Natural killer cell treated with Interleukin-12 subunit alpha and Interleukin-12 subunit beta and Interleukin-15 and Interleukin-18, amount 100 ng/mL, for 72 hours (primary cell): ENCODE results near the gene PRKG2. TPM values are rescaled to one million over a fixed set of nuclear protein-coding genes. Genes with fewer than 3 reads are reported as not detected.

Experiments used
- ATAC-seq, 2 donors: fragments of 150-1000 bp; cut with Tn5 transposase in 1 of 2; sonication (Bioruptor Pico), chemical (Tn5 transposase) in 1 of 2; 2 replicates each; pipeline ENCODE4 v1.10.0; 2021
- DNase-seq: peaks from one replicate; pipeline ENCODE4 v3.0.0; 2022; ENCODE audit warnings: low spot score
- H3K27ac Mint-ChIP-seq, 2 donors: 1 replicate in 1 of 2; 2 replicates in 1 of 2; pipeline ENCODE4 v1.8.0; 2022; ENCODE audit warnings: mixed read lengths in 2 of 2, mild to moderate bottlenecking in 1 of 2, moderate library complexity in 1 of 2
- H3K27me3 Mint-ChIP-seq, 2 donors: 1 replicate in 1 of 2; 2 replicates in 1 of 2; pipeline ENCODE4 v1.8.0; 2022; ENCODE audit warnings: mixed read lengths in 2 of 2
- H3K36me3 Mint-ChIP-seq: one replicate; pipeline ENCODE4 v1.8.0; 2022; ENCODE audit warnings: mixed read lengths
- H3K4me1 Mint-ChIP-seq, 2 donors: 1 replicate in 1 of 2; 2 replicates in 1 of 2; pipeline ENCODE4 v1.8.0; 2022; ENCODE audit warnings: low read depth in 2 of 2, mixed read lengths in 2 of 2, mild to moderate bottlenecking in 1 of 2
- H3K4me3 Mint-ChIP-seq: one replicate; pipeline ENCODE4 v1.8.0; 2022; ENCODE audit warnings: mixed read lengths
- H3K9me3 Mint-ChIP-seq: 2 replicates; pipeline ENCODE4 v1.8.0; 2022; ENCODE audit warnings: mixed read lengths
- total RNA-seq, 2 donors: library from RNA; stranded (reverse); gene quantifications; one replicate each; pipeline ENCODE4 v1.2.3, GENCODE V29; 2022

The PRKG2 gene
- total RNA-seq, 2 donors from 2014 or later: 0.10 to 0.33 TPM

DNA sequence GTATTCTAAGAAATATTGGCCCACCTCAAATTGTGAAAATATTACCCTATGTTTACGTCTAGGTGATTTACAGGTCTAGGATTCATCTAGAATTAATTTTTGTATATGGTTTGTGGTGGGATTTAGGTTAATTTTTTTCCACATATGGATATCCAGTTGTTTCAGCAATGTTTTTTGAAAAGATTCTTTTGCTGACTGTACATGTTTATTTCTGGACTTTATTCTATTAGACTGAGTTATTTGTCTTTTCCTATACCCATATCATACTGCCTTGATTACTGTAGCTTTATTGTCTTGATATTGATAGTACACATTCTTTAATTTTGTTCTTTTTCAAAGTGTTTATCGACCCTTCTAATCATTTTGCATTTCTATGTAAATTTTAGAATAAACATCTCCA lies 83.5 kb downstream of the PRKG2 start:
- no peak for DNase-seq
- H3K27me3 Mint-ChIP-seq: peaks cover 0 to 1% of the 10 kb centered on the region in 2 donors
- ATAC-seq: no peak
- H3K9me3 Mint-ChIP-seq: peaks cover 6% of the 10 kb centered on the region
- no peaks in the 10 kb centered on the region for H3K36me3 Mint-ChIP-seq
- no peaks in the 10 kb centered on the region for H3K4me1 Mint-ChIP-seq
- H3K27ac Mint-ChIP-seq: no peak overlapping the region
- no peak overlapping the region for H3K4me3 Mint-ChIP-seq

DNA sequence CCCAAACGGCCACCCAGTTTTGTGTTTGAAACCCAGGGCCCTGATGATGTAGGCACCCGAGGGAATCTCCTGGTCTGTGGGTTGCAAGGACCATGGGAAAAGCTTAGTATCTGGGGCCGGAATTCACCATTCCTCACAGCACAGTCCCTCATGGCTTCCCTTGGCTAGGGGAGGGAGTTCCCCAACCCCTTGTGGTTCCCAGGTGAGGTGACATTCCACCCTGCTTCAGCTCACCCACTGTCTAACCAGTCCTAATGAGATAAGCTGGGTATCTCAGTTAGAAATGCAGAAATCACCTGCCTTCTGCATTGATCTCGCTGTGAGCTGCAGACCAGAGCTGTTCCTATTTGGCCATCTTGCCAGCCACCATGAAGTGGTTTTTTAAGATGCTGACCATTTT lies 84.0 kb downstream of the PRKG2 start:
- no peak for DNase-seq
- H3K9me3 Mint-ChIP-seq: peaks cover 6% of the 10 kb centered on the region
- H3K27ac Mint-ChIP-seq: no peak overlapping the region
- H3K27me3 Mint-ChIP-seq: no peaks in the 10 kb centered on the region
- ATAC-seq: no peak
- no peaks in the 10 kb centered on the region for H3K36me3 Mint-ChIP-seq
- H3K4me3 Mint-ChIP-seq: no peak overlapping the region
- H3K4me1 Mint-ChIP-seq: no peaks in the 10 kb centered on the region

DNA sequence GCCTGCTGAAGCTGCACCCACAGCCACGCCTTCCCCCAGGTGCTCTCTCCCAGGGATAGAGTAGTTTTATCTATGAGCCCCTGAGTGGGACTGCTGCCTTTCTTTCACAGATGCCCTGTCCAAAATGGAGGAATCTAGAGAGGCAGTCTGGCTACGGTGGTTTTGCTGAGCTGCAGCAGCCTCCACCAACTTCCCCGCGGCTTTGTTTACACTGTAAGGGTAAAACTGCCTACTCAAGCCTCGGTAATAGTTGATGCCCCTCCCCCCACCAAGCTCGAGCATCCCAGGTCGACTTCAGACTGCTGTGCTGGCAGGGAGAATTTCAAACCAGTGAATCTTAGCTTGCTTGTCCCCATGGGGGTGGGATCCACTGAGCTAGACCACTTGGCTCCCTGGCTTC lies 84.5 kb downstream of the PRKG2 start:
- H3K36me3 Mint-ChIP-seq: no peaks in the 10 kb centered on the region
- no peaks in the 10 kb centered on the region for H3K27me3 Mint-ChIP-seq
- H3K4me1 Mint-ChIP-seq: no peaks in the 10 kb centered on the region
- H3K4me3 Mint-ChIP-seq: no peak overlapping the region
- H3K9me3 Mint-ChIP-seq: peaks cover 6% of the 10 kb centered on the region
- ATAC-seq (no peak), DNase-seq (no peak)
- H3K27ac Mint-ChIP-seq: no peak overlapping the region

DNA sequence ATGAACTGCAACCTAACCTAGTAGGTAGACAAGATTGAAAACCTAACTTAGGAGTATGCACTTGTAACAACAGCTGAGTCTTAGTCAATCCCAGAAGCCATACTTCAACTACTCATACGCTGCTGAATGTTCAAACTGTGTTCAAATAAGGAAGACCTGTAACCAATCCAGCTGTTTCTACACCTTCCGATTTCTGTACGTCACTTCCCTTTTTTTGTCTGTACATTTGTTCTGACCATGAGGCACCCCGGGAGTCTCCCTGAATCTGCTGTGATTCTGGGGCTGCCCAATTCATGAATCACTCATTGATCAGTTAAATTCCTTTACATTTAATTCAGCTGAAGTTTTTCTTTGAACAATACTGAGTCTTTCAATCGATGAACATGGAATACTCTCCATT lies 95.0 kb downstream of the PRKG2 start:
- DNase-seq: no peak
- no peak for ATAC-seq
- Mint-ChIP-seq H3K4me1 (no peaks in the 10 kb centered on the region), H3K9me3 (no peaks in the 10 kb centered on the region), H3K4me3 (no peak overlapping the region), H3K27ac (no peak overlapping the region), H3K27me3 (no peaks in the 10 kb centered on the region), H3K36me3 (no peaks in the 10 kb centered on the region)

DNA sequence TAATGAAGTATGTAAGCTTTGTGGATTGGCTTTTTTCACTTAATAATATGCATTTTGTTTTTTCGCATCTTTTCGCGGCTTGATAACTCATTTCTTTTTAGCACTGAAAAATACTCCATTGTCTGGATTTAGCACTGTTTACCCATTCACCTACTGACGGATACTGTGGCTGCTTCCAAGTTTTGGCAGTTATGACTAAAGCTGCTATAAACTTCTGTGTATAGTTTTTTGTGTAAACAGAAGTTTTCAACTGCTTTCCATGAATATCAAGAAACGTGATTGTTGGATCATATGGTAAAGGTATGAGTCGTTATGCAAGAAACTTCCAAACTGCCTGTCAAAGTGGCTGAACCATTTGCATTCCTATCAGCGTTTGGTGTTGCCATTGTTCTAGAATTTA lies 96.9 kb downstream of the PRKG2 start:
- DNase-seq: no peak
- no peak for ATAC-seq
- Mint-ChIP-seq H3K4me3 (no peak overlapping the region), H3K9me3 (no peaks in the 10 kb centered on the region), H3K4me1 (peaks cover 0 to under 1% of the 10 kb centered on the region in 2 donors), H3K27ac (no peak overlapping the region), H3K27me3 (no peaks in the 10 kb centered on the region), H3K36me3 (no peaks in the 10 kb centered on the region)

DNA sequence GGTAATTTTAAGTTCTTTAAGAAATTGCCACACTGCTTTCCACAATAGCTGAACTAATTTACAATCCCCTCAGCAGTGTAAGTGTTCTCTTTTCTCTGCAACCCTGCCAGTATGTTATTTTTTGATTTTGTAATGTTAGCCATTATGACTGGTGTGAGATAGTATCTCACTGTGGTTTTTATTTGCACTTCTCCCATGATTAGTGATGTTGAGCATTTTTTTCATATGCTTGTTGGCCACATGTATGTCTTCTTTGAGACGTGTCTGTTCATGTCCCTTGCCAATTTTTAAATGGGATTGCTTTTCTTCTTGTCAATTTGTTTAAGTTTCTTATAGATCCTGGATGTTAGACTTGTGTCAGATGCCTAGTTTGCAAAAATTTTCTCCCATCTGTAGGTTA lies 98.5 kb downstream of the PRKG2 start:
- DNase-seq (no peak), ATAC-seq (no peak)
- Mint-ChIP-seq H3K9me3 (no peaks in the 10 kb centered on the region), H3K4me3 (no peak overlapping the region), H3K4me1 (peaks cover 0 to 3% of the 10 kb centered on the region in 2 donors), H3K36me3 (no peaks in the 10 kb centered on the region), H3K27me3 (no peaks in the 10 kb centered on the region), H3K27ac (no peak overlapping the region)

DNA sequence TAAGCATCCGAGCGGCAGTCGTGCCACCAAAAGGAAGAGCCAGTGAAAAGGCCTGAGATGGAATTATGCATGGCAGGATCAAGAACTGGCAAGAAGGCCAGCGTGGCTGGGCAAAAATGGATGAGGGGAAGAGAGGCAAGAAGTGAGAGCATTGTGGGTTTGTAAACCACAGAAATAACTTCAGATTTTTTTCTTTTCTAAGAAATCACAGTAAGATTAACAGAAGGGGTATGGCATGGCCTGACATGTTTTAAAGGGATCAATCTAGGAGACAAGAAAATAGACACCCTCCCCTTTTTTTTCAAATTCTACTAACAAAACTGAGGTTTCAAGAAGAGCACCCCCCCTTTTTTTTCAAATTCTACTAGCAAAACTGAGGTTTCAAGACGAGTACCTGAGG lies 102.0 kb downstream of the PRKG2 start:
- no peak for ATAC-seq
- no peak overlapping the region for H3K27ac Mint-ChIP-seq

DNA sequence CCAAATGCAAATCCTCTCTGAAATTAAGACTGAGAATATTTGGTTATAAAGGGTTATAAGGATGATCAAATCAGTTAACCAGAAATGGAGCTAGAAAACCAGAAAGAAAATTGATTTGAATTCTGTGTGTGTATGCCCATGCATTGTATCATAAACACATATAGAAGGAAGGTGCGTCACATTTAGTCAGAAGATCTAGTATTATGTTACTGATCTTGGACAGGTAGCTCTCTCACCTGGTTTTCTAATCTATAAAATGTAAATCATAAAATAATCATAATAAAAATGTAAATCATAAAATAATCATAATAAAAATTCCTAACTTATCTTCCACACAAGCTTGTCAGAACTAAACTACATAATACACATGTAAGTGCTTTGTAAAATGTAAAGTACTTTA lies 105.7 kb downstream of the PRKG2 start:
- ATAC-seq: no peak
- peaks cover 0 to 3% of the 10 kb centered on the region in 2 donors for H3K4me1 Mint-ChIP-seq
- peaks cover 0 to 7% of the 10 kb centered on the region in 2 donors for H3K27me3 Mint-ChIP-seq
- H3K9me3 Mint-ChIP-seq: no peaks in the 10 kb centered on the region
- no peaks in the 10 kb centered on the region for H3K36me3 Mint-ChIP-seq
- no peak for DNase-seq
- no peak overlapping the region for H3K27ac Mint-ChIP-seq
- H3K4me3 Mint-ChIP-seq: no peak overlapping the region

More for the DNA sequence above, 102.0 kb downstream of the PRKG2 start:
- Mint-ChIP-seq H3K4me1 (peaks cover 0 to 3% of the 10 kb centered on the region in 2 donors), H3K9me3 (no peaks in the 10 kb centered on the region), H3K36me3 (no peaks in the 10 kb centered on the region), H3K27me3 (no peaks in the 10 kb centered on the region), H3K4me3 (peak overlapping the region; percentile 11)
- no peak for DNase-seq

DNA sequence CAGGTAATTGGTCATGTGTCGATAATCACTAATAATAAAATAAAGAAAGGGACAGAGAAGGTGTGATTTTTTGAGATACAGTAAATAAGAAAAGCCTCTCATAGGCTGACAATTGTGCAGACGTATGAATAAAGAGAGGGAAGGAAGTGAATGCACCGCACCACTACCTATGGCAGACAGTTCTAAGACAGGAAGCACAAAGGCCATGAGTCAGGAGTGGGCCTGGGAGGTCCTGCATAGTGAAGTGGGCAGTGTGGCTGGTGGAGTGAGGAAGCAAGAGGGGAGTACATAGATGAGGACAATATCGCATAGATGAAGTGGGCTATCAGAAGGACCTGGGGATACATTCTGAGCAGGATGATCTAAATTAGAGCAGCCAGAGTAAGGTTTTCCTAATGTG lies 108.9 kb downstream of the PRKG2 start:
- ATAC-seq (no peak), DNase-seq (no peak)
- no peak overlapping the region for H3K4me3 Mint-ChIP-seq
- H3K27ac Mint-ChIP-seq: no peak overlapping the region
- H3K4me1 Mint-ChIP-seq: no peaks in the 10 kb centered on the region
- H3K9me3 Mint-ChIP-seq: no peaks in the 10 kb centered on the region
- H3K36me3 Mint-ChIP-seq: no peaks in the 10 kb centered on the region
- H3K27me3 Mint-ChIP-seq: peaks cover 0 to 7% of the 10 kb centered on the region in 2 donors

DNA sequence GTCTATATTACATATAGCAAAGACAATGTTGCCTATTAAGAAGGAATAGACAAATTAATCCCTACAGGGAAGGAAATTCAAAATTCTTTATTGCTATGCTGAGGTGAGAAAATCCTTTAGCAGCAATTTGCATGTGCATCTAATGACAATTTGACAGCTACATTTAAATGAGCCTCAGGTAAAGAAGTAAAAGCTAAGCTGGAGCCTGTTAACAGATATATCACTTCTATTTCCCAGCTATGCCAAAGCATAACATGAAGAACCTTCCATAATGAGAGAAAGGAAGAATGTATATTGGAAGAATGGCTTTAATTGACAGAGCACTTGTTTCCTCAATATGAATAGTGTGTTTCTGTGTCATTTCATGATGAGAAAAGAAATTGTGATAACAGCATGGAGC lies 112.9 kb downstream of the PRKG2 start:
- Mint-ChIP-seq H3K27me3 (peaks cover 0 to 4% of the 10 kb centered on the region in 2 donors), H3K4me3 (no peak overlapping the region), H3K27ac (no peak overlapping the region), H3K36me3 (no peaks in the 10 kb centered on the region), H3K4me1 (no peaks in the 10 kb centered on the region), H3K9me3 (no peaks in the 10 kb centered on the region)
- ATAC-seq (no peak), DNase-seq (no peak)

DNA sequence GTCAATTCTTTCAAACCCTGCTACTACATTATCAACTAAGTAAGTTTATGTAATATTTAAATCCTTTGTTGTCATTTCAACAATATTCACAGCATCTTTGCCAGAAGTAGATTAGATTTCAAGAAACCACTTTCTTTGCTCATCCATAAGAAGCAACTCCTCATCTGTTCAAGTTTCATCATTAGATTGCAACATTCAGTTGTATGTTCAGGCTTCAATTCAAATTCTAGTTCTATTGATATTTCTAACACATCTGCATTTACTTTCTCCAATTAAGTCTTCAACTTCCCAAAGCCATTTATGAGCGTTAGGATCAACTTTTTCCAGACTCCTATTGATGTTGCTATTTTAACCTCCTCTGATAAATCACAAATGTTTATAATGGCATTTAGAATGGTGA lies 118.5 kb downstream of the PRKG2 start:
- ATAC-seq (no peak), DNase-seq (no peak)
- Mint-ChIP-seq H3K27me3 (peaks cover 2 to 17% of the 10 kb centered on the region in 2 donors), H3K4me1 (no peaks in the 10 kb centered on the region), H3K4me3 (no peak overlapping the region), H3K27ac (no peak overlapping the region), H3K9me3 (peaks cover 4% of the 10 kb centered on the region), H3K36me3 (no peaks in the 10 kb centered on the region)

DNA sequence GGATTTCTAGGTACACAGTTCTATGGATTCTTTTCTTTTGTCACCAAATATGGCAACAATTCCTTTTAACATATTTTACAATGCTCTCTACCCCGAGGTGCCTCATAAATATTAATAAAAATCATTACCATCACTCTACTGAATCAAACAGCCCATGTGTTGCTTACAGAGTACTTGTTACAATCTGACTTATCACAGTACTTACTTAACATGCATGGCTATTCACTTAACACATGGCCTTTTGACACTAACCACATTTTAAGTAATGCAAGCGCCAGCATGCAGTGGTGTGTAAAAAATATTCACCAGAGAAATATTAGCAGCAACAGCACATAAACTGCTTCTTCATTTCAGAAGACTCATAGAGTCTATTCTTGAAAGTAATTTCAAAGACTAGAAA lies 119.6 kb downstream of the PRKG2 start:
- H3K9me3 Mint-ChIP-seq: peaks cover 4% of the 10 kb centered on the region
- no peaks in the 10 kb centered on the region for H3K4me1 Mint-ChIP-seq
- H3K27ac Mint-ChIP-seq: no peak overlapping the region
- DNase-seq (no peak), ATAC-seq (no peak)
- H3K4me3 Mint-ChIP-seq: no peak overlapping the region
- peaks cover 2 to 17% of the 10 kb centered on the region in 2 donors for H3K27me3 Mint-ChIP-seq
- no peaks in the 10 kb centered on the region for H3K36me3 Mint-ChIP-seq

DNA sequence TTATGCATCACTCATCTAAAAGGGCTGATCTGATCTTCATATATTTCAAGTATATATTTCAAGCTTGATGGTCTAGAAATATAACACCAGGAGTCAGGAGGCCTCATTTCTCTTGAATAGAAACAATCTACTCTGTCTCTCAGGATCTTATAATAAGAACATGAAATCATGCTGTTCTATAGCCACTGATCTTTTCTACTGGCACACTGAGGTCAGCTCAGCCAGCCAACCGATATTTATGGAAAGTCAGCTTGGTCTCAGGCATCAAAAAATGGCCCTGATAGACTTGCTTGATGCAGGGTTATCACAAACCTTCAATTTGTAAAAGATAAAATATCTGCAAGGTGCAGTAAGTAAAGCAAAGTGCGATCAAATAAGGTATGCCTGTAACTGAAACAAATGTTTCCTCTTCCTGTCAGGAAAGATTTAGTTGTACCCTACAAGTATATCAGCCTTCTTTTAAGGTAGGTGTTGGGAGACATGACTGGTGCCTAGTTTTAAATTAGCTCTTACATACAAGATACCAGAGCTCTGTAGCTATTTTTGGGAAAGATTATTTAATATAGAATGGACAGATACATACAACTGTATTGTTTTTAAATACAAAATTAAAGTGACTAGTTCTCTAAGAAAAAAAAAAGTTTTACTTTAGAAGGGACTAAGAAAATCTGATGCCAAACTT lies 121.2 kb downstream of the PRKG2 start:
- DNase-seq (no peak), ATAC-seq (no peak)
- no peaks in the 10 kb centered on the region for H3K36me3 Mint-ChIP-seq
- H3K9me3 Mint-ChIP-seq: peaks cover 4% of the 10 kb centered on the region
- H3K4me1 Mint-ChIP-seq: no peaks in the 10 kb centered on the region
- no peak overlapping the region for H3K27ac Mint-ChIP-seq
- peaks cover 2 to 17% of the 10 kb centered on the region in 2 donors for H3K27me3 Mint-ChIP-seq
- H3K4me3 Mint-ChIP-seq: no peak overlapping the region

DNA sequence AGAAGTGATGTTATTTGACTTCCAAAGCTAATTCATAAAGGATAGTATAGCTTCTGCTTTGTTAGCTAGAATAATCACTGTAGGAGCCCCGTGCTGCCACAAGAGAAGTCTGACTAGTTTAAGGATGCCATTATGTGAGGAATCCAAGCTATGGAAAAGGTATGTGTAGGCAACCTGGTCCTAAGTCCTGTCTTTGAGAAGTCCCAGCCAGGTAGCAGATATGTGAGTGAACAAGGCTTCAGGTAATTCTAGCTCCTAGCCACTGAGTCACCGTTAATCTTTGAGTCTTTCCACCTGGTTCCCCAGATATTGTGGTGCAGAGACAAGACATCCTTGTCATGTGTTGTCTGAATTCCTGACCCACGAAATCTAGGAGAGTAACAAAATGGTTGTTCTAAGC lies 129.0 kb downstream of the PRKG2 start:
- Mint-ChIP-seq H3K27ac (no peak overlapping the region), H3K4me1 (no peaks in the 10 kb centered on the region), H3K36me3 (no peaks in the 10 kb centered on the region), H3K4me3 (no peak overlapping the region), H3K27me3 (peaks cover 0 to 3% of the 10 kb centered on the region in 2 donors), H3K9me3 (peaks cover 3% of the 10 kb centered on the region)
- no peak for ATAC-seq
- DNase-seq: no peak

DNA sequence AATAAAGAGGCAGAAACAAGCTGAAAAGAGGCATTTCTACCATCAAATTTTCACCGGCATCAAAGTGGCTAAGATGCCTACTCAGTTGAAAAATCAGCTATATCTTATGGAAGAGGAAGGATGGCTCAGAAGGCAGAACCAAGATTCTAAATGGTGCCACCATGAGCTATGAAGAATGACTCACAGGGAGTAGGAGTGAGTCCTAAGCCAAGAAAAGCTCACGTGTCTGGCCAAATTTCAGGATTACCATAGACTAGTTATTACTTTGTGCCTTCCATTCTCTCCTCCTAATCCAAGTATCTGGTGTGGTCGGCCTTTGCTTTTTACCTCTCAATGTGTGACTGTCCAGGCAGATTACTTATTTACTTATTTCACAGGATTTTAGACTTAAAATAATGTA lies 129.7 kb downstream of the PRKG2 start:
- ATAC-seq (no peak), DNase-seq (no peak)
- H3K36me3 Mint-ChIP-seq: no peaks in the 10 kb centered on the region
- peaks cover 0 to 3% of the 10 kb centered on the region in 2 donors for H3K27me3 Mint-ChIP-seq
- H3K4me1 Mint-ChIP-seq: no peaks in the 10 kb centered on the region
- no peak overlapping the region for H3K27ac Mint-ChIP-seq
- no peak overlapping the region for H3K4me3 Mint-ChIP-seq
- peaks cover 3% of the 10 kb centered on the region for H3K9me3 Mint-ChIP-seq
